HS-5 (cell line): ENCODE measurements around the gene GPR55.
"Not testable (repeated sequence)": the region's sequence is repeated elsewhere in the genome, so short reads cannot be mapped to it uniquely, and the experiment has no call there.

Source experiments
- DNase-seq: peaks from one replicate; pipeline ENCODE4 v3.0.0-alpha.2; 2012; ENCODE audit warnings: low read depth

The GPR55 gene, protein sequence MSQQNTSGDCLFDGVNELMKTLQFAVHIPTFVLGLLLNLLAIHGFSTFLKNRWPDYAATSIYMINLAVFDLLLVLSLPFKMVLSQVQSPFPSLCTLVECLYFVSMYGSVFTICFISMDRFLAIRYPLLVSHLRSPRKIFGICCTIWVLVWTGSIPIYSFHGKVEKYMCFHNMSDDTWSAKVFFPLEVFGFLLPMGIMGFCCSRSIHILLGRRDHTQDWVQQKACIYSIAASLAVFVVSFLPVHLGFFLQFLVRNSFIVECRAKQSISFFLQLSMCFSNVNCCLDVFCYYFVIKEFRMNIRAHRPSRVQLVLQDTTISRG

GRCh38 chr2:230924470-230925341 is at the start of gene GPR55:
GPR55 (minus strand) TSS chr2:230925242; CDS start chr2:230910962, 14,280 bp downstream.
- DNase-seq, result no peak

DNA sequence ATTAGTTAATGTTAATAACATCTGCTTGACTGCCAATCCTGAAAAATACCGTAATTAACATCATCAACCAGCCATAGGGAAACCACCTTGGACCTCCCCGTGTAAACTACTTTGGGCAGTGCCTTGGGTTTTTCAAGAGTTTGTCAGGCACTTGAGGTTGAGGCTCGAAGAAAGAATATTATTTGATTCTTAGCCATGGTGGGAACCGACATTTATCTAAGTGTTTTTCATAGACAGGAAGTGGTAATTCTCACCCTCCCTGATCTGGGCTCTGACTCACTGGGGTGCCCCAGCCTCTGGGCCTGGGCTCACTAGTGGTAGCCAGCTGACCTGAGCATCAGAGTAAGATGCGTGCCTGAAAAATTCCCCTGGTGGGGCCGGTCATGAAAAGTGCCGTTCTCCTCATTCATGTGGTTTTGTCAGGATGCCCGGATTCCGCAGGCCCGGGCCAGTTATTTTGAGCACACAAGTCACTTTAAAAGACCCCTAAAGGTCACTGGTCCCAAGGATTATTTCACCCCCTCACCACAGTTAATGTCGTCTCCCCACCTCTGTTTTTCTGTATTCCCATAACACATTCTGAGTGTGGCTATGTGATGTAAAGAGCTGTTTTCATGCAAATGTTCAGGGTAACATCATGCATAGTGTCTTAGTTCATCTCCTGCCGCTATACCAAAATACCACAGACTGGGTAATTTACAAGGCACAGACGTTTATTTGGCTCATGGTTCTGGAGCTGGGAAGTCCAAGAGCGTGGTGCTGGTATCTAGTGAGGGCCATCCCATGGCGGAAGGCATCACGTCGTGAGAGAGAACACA is 49.3 kb upstream of the GPR55 start:
- peak; percentile 61 for DNase-seq

- no peak for DNase-seq
Observed at GRCh38 chr2:230972046-230972445, 47.0 kb upstream of the GPR55 start.

GRCh38 chr2:230969659-230970015 is 44.6 kb upstream of the GPR55 start:
- no peak for DNase-seq

- DNase-seq, result no peak
Observed at GRCh38 chr2:230968921-230969658, 44.0 kb upstream of the GPR55 start.

- not testable (repeated sequence) for DNase-seq
Observed at GRCh38 chr2:230968314-230968713, 43.3 kb upstream of the GPR55 start.

- no peak for DNase-seq
Observed at GRCh38 chr2:230967113-230967512, 42.1 kb upstream of the GPR55 start.

- DNase-seq, result no peak
Observed at GRCh38 chr2:230964136-230964730, 39.2 kb upstream of the GPR55 start.

GRCh38 chr2:230961091-230961491 is 36.0 kb upstream of the GPR55 start:
- DNase-seq, result no peak

GRCh38 chr2:230960026-230960425 is 35.0 kb upstream of the GPR55 start:
- DNase-seq, result no peak

DNA sequence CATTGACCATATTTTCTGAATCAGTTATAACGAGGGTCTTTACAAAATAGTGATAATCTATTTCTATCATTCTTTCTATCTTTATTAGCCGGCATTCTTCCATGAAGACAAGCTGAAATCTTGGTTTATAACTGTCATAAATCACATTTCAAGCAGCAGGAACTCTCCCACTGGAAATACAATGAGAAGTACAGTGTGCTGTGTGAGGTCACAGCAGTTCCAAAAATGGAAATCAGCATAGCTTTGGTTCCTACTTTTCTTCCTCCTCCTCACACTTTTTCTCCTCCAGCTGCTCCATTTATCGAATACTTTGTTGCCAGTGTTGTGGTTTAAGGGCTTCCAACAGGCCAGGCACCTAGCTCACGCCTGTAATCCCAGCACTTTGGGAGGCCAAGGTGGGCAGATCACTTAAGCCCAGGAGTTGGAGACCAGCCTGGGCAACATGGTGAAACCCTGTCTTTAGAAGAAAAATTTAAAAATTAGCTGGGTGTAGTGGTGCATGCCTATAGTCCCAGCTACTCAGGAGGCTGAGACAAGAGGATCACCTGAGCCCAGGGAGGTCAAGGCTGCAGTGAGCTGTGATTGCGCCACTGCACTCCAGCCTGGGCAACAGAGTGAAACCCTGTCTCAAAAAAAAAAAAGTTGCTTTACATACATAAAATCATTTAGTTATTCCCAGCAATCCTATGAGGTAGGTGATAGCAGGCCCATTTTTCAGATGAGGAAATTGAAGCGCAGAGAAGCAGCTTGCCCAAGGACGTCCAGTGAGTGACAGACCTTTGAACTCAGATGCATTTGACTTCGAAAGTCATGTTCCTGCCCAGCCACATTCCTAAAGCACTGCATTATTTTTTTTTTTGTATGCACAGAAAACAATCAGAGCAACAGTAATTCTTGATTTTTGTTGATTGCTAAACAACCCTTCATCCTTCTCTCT is 34.0 kb upstream of the GPR55 start:
- no peak for DNase-seq

GRCh38 chr2:230957756-230958391 is 32.8 kb upstream of the GPR55 start:
- no peak for DNase-seq

- peak; percentile 49 for DNase-seq
Observed at GRCh38 chr2:230956827-230957755, 32.0 kb upstream of the GPR55 start.

- DNase-seq, result no peak
Observed at GRCh38 chr2:230955163-230955737, 30.2 kb upstream of the GPR55 start.

DNA sequence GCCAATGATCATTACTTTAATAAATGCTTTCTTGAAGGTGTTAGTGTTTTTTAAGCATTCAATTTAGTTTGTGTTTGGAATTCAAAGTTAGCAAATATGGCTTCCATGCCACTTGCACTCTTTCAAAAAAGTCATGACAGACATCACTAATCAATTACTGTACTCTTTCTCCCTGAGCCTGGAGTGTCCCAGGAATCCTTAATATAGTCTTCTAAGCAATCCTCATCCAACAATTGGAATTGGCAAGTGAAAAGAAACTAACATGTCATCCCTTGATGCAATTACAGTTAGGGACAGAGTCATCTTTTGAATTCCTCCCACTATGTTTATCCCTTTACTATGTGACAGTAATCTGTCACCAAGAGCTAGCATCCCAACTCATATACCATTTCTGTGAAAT is 29.7 kb upstream of the GPR55 start:
- DNase-seq, result no peak

- no peak for DNase-seq
Observed at GRCh38 chr2:230953845-230954244, 28.8 kb upstream of the GPR55 start.

DNA sequence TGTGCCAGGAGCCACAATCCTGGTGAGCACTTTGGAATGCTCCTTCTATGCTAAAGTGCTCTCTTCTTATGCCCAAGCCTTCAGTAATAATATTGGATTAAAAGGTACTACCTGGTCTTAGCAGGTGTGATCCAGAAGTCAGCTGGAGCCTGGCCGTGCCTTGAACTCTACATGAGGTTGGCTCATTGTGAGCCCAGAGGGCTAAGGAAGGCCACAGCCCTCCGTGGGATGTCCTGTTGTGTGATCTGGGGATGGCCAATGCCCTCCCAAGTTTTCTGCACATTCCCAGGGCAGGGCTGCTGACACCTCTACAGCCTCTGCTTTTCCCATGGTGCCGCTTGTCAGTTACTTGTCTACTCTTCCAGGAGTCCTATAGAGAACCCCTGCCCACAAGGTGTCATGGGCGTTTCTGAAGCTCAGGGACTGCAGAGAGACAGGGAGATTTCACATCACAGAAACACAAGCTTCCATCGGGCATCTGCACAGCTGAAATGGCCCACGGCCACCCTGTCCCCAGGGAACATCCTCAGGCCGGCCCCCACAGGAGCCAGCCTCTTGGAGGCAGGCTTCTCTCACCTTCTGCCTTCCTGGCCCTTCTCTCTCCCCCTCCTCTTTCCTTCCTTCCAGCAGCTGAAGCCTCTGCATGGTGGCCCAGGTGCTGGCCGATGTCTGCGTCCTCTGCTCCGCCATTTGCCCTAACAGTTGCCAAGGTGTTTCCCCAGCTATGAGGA is 27.3 kb upstream of the GPR55 start:
- DNase-seq, result no peak

GRCh38 chr2:230951396-230951795 is 26.4 kb upstream of the GPR55 start:
- no peak for DNase-seq
